Esophagus squamous epithelium (tissue), 4 donors: Measurements from ENCODE around the gene NAA20.

ENCODE experiments used
- CTCF ChIP-seq, 6 experiments: fragments of 450-650 bp in 4 of 6; fragments of 200-600 bp in 2 of 6; sonication (generic) in 2 of 6; IDR thresholded peaks; one replicate each; pipeline ENCODE4 v1.5.1; 2016 to 2019; ENCODE audit warnings: antibody characterized with exemption in 6 of 6, mild to moderate bottlenecking in 4 of 6, moderate library complexity in 4 of 6
- POLR2A ChIP-seq, 4 donors: fragments of 450-650 bp; IDR thresholded peaks; one replicate each; pipeline ENCODE4 v1.6.1; 2017; ENCODE audit warnings: antibody characterized with exemption in 4 of 4, mild to moderate bottlenecking in 4 of 4, moderate library complexity in 3 of 4

GRCh38 chr20:20017001-20017843 lies at the start of gene NAA20:
- peak; percentile 69 to 92 (median 88) for TF ChIP-seq CTCF (IDR thresholded peaks at IDR 0.05)
- peak in 2 of 4 donors; percentile 47 to 68 for TF ChIP-seq POLR2A (IDR thresholded peaks at IDR 0.05)
